Transverse colon (tissue), 4 donors: ENCODE data around the gene RCL1. TPM values are rescaled to one million over a fixed set of nuclear protein-coding genes. Genes with fewer than 3 reads are reported as not detected.

Experiments used
- DNase-seq: peaks from one replicate; pipeline ENCODE4 v3.0.0-alpha.2; 2019
- H3K27ac ChIP-seq, 4 donors: fragments of 200-600 bp; sonication (generic); 2 replicates each; pipeline ENCODE4 v1.5.1; 2016 to 2018; ENCODE audit warnings: inconsistent platforms in 4 of 4
- H3K27me3 ChIP-seq: fragments of 200-600 bp; sonication (generic); 2 replicates; pipeline ENCODE4 v1.5.1; 2017; ENCODE audit warnings: inconsistent platforms
- H3K36me3 ChIP-seq, 4 donors: fragments of 200-600 bp; sonication (generic); 2 replicates each; pipeline ENCODE4 v1.5.1; 2017 to 2019; ENCODE audit warnings: inconsistent platforms in 4 of 4
- H3K4me1 ChIP-seq, 4 donors: fragments of 200-600 bp; sonication (generic); 2 replicates each; pipeline ENCODE4 v1.5.1; 2017 to 2020; ENCODE audit warnings: inconsistent platforms in 4 of 4
- H3K4me3 ChIP-seq, 4 donors: fragments of 200-600 bp; sonication (generic); 1 replicate in 1 of 4; 2 replicates in 3 of 4; pipeline versions ENCODE4 v1.5.1 to v1.6.1; 2017 to 2019; ENCODE audit warnings: inconsistent platforms in 4 of 4
- H3K9me3 ChIP-seq, 2 donors: fragments of 200-600 bp; sonication (generic); 2 replicates each; pipeline ENCODE4 v1.5.1; 2017 to 2019; ENCODE audit warnings: inconsistent platforms in 2 of 2
- CTCF ChIP-seq, 5 experiments: fragments of 200-600 bp in 3 of 5; fragments of 450-650 bp in 2 of 5; sonication (generic) in 3 of 5; IDR thresholded peaks; 1 replicate in 2 of 5; 2 replicates in 3 of 5; pipeline ENCODE4 v1.5.1; 2016 to 2017; ENCODE audit warnings: antibody characterized with exemption in 5 of 5, inconsistent platforms in 3 of 5, mild to moderate bottlenecking in 2 of 5, moderate library complexity in 1 of 5
- EP300 ChIP-seq: sonication (generic); formaldehyde crosslinking; IDR thresholded peaks from one replicate; pipeline ENCODE4 v1.6.1; 2017; ENCODE audit warnings: antibody characterized with exemption, low read depth
- POLR2A ChIP-seq: fragments of 450-650 bp; IDR thresholded peaks from one replicate; pipeline ENCODE4 v1.6.1; 2016; ENCODE audit warnings: antibody characterized with exemption, mild to moderate bottlenecking, moderate library complexity
- POLR2AphosphoS5 ChIP-seq, 3 donors: sonication (generic); formaldehyde crosslinking; IDR thresholded peaks; one replicate each; pipeline ENCODE4 v1.6.1; 2016; ENCODE audit warnings: antibody characterized with exemption in 3 of 3
- WGBS, 2 donors: methylation state at CpG; one replicate each; pipeline ENCODE4 v1.1.5; 2018; ENCODE audit warnings: low coverage in 1 of 2; 5-methylcytosine and 5-hydroxymethylcytosine counted together
- in situ Hi-C, 4 donors: fragments of 200-750 bp; cut with MboI; loops; one replicate each; pipeline versions ENCODE4 v1.15.0 to v1.15.1; 2017; ENCODE audit warnings: low sequenced_read_pairs in 3 of 4, low pct_ligation_motif_present in 1 of 4, low pct_unique_long_range_greater_than_20kb in 1 of 4
- intact Hi-C: fragments of 100-400 bp; cut with DNase I; formaldehyde crosslinking; loops from one replicate; pipeline ENCODE4 v1.15.1; 2023; ENCODE audit warnings: low total_unique reads
- total RNA-seq, 4 donors: library from RNA; depleted of rRNA; stranded (reverse); fragments of >200 nt; gene quantifications; one replicate each; pipeline ENCODE4 v1.1.0, GENCODE V29; 2016

The RCL1 gene
- total RNA-seq, 4 donors from 2014 or later = 2.6 to 23.5 (median 7.3) TPM

- H3K36me3 ChIP-seq = peaks cover 0 to 9% (median 3%) of the 10 kb centered on the region in 4 donors
- H3K4me1 ChIP-seq = peaks cover 0 to 3% (median 0%) of the 10 kb centered on the region in 4 donors
- H3K9me3 ChIP-seq = no peaks in the 10 kb centered on the region
- H3K27ac ChIP-seq = no peak overlapping the region
- TF ChIP-seq CTCF (IDR thresholded peaks at IDR 0.05) = no peak
- no peak for TF ChIP-seq POLR2AphosphoS5 (IDR thresholded peaks at IDR 0.05)
- TF ChIP-seq EP300 = no peak
- no peak for TF ChIP-seq POLR2A
- H3K4me3 ChIP-seq = no peak overlapping the region
- no peaks in the 10 kb centered on the region for H3K27me3 ChIP-seq
- DNase-seq = no peak
- 73 to 80% methylated on average over 6 to 8 of the region's 8 CpGs for WGBS, 2 donors
- intact Hi-C loops = no loop called here
- in situ Hi-C loops = no loop called here
These were observed 64.5 kb downstream of the RCL1 start for GRCh38 chr9:4857163-4857810.

GRCh38 chr9:4859035-4859434, 66.3 kb downstream of the RCL1 start:
- in situ Hi-C loops = no loop called here
- WGBS, 2 donors = 88 to 93% methylated on average over 5 to 6 of the region's 6 CpGs
- H3K36me3 ChIP-seq = peaks cover 0 to 9% (median 3%) of the 10 kb centered on the region in 4 donors
- TF ChIP-seq POLR2AphosphoS5 (IDR thresholded peaks at IDR 0.05) (no peak), CTCF (IDR thresholded peaks at IDR 0.05) (no peak), POLR2A (no peak), EP300 (no peak)
- no peaks in the 10 kb centered on the region for H3K27me3 ChIP-seq
- H3K9me3 ChIP-seq = no peaks in the 10 kb centered on the region
- no peak overlapping the region for H3K4me3 ChIP-seq
- intact Hi-C loops = no loop called here
- no peak for DNase-seq
- H3K4me1 ChIP-seq = peaks cover 0 to 3% (median 0%) of the 10 kb centered on the region in 4 donors
- H3K27ac ChIP-seq = no peak overlapping the region

GRCh38 chr9:4860383-4860782, 67.6 kb downstream of the RCL1 start:
- Histone ChIP-seq H3K4me1 (no peaks in the 10 kb centered on the region), H3K4me3 (no peak overlapping the region), H3K36me3 (peaks cover 0 to 9% (median 3%) of the 10 kb centered on the region in 4 donors), H3K27me3 (no peaks in the 10 kb centered on the region), H3K27ac (no peak overlapping the region), H3K9me3 (no peaks in the 10 kb centered on the region)
- 50 to 62% methylated on average over 2 of the region's 2 CpGs for WGBS, 2 donors
- no peak for DNase-seq
- intact Hi-C loops (no loop called here), in situ Hi-C loops (loop anchor here in 1 of 4 donors (10.0 kb wide), 1 partner anchor 64 kb away; no protein-coding TSS in a partner anchor)
- no peak for TF ChIP-seq POLR2AphosphoS5 (IDR thresholded peaks at IDR 0.05)

GRCh38 chr9:4861145-4861544, 68.4 kb downstream of the RCL1 start:
- in situ Hi-C loops = loop anchor here in 1 of 4 donors (10.0 kb wide), 1 partner anchor 64 kb away; no protein-coding TSS in a partner anchor
- no peak overlapping the region for H3K27ac ChIP-seq
- peaks cover 0 to 9% (median 3%) of the 10 kb centered on the region in 4 donors for H3K36me3 ChIP-seq
- WGBS, 2 donors = 79 to 92% methylated on average over 2 of the region's 2 CpGs
- DNase-seq = no peak
- no peaks in the 10 kb centered on the region for H3K9me3 ChIP-seq
- intact Hi-C loops = no loop called here
- H3K4me3 ChIP-seq = no peak overlapping the region
- no peaks in the 10 kb centered on the region for H3K4me1 ChIP-seq
- no peaks in the 10 kb centered on the region for H3K27me3 ChIP-seq
- TF ChIP-seq CTCF (IDR thresholded peaks at IDR 0.05) (no peak), POLR2A (no peak), EP300 (no peak), POLR2AphosphoS5 (IDR thresholded peaks at IDR 0.05) (no peak)
